Measurements from ENCODE around the gene LRP5.

Gene LRP5

DNA sequence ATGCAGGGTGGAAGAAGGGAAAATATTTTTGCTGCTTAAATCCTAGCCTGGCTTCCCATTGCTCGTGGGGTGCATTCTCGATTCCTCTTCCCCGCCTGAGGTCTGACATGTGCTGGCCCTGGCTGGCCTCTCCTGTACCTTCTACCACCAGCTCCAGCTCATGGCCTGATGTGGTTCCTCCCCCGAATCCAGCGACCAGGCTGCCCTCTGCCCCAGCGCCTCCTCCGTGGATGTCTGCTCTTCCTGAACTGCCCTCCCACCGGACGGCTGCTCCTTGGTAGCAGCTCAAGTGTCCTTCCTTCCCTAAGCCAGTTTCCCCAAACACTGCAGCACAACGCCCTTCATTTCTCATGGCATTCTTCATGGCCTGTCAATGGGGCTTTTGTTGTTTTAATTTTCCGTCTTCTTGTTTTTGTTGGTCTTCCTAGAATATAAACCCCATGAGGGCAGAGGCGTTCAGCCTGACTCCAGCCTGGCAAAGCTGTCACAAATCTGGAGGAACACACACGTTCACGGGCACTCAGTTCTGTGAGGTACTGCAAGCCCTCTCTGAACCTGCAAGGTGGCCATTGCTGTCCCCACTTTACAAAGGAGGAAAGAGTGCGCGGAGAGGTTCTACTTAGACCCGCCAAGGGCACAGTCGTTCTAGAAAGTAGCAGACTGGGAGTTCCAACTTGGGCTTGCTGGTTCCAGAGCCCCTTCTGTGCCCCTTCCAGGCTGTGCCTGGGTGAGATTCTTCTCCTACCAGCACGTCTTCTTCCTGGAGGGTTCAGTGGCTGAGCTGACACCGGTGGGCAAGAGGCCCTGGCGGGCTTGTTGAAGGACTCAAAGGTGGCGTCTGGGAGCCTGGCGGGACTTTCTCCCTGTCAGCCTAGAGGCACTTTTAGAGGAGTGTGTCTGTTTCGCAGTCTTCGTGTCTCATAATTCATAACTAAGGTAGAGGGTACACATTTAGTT lies 953 bp upstream of the LRP5 start:
- DNase-seq, result no peak

DNA sequence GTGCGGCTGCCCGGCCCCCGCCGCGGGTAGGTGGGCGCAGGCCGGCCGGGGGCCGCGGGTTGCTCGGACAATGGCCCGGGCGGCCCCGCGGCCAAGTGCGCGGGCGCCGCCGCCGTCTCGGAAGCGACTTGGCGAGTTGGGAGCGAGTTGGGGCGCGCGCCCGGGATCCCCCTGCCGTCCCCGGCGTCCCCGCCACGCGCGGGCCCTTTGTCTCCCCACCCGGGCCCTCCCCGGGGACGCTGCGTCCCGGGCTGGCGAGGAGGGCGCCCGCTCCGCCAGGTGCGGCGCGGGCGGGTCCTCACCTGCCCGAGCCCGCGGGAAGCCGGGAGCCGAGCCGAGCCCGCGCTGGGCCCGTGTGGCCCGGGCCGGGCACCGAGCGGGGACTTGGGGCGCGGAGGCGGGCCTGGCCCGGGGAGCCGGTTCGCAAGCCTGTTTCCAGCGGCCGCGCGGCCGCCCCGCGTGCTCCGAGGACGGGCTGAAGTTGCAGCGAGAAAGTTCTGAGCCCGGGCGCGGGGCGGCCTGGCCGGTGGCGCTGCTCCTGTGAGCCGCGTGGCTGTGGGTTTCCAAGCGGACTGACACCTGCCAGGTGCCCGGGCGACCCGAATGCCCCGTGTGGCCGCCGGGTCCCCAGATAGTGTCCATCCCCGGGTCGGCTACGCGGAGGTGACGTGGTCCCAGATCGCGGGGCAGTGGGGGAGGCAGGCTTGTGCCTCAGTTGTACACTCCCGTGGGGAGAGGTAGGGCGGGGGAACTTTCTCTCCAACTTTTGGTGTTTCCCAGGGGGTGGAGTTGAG lies 586 bp downstream of the LRP5 start:
- no peak for DNase-seq

DNA sequence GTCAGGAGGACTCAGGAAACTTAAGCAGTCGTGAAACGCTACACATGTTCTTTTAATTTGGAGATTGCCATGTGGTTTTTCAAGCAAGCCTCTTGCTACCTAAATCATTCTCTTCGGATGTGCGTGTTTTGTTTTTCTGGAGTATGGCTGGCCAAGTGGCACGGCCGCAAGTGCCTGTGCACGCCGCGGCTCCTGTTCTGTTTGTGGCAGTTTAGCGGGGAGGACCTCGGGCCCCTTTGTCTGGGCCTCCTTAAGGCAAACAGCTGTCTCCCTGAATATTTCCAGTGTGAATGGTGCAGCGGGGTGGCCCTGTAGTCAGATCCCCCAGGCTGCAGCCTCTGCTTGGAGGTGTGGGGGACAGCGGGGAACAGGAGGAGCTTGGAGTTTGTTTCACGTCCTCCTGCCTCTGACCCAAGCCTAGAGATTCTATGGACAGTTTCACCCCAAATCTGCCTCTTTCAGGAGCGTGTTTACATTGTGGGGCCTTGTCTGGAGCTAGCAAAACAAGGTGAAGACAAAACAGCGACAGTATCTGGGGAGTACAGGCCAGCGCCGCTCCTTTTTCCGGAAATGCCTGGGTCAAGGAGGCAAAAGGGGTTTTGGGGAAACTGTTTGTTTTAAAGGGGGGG lies 1.3 kb downstream of the LRP5 start:
- DNase-seq, result no peak

DNA sequence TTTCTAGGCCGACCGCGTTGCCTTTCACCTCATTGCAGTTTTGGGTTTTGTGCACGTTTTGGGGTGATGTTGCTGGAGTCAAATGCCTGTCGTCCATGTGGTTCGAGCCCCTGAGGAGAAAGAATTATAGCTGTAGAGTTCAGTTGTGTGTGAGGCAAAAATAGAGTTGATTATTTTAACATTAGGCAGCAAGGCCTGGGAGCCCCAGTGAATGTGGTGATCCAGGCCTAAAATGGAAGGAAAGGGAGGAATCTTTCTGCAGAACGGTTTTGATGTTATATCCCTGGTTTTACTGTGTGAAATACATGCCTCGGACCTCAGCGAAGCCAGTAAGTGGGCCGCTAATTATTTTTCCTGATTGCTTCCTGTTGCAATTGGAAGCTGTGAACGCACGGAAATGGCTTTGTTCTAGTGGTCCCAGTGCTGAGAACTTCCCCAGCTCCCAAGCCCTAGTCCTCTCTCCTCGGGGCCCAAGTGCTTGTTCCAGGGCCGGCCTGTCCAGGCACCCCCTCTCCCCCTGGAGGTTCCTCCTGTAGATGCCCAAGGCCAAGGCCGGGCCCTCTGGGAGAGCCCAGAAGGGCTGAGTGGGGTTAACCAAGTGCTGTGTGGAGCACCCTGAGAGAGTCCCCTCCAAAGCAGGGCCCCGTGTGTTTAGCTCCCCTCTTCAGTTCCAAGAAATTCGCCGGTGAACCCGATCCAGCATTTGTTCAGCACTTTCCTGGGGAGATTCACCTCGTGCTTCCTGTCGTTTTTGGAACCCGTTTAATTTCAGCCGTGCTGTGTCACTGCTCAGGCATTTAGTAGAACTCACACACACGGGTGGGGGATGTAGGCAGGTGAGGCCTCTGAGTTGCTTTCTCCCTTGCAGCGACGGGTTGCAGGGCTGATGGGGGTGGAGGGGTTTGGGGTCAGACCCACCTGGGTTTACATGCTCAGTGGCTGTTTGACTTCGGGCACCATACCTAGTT lies 2.1 kb downstream of the LRP5 start:
- DNase-seq, result no peak

DNA sequence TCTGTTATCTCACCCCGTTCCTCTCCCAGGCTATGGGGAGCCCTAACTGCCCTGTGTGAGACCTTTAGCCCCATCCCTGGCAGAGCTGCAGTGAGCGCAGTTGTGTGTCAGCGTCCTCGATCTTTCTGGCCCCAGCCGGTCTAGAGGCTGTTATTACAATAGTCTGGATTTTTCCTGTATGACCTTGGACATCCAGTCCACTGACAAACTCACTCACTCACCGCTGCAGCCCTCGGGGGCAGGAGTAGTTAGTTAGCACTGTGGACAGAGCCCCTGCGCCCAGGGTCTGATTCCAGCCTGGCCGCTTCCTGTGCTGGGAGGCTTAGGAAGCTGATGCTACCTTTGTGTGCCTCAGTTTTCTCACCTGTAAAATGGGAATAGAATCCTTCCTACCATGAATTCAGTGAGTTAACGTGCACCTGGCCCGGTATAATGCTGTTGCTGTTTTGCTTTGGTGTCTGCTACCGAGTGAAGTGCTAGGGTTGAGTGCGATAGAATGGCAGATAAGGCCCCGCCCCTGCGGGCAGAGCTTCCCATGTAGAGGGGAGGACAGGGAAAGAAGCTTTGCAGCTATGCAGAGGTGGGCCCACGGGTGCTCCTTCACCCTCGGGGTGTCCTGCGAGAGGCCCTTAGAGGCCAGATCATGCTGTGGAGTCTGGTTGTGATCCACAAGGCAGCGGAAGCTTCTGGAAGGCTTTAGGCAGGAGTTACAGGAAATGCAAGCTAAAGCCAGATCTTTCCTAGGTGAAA lies 3.0 kb downstream of the LRP5 start:
- DNase-seq, result no peak

DNA sequence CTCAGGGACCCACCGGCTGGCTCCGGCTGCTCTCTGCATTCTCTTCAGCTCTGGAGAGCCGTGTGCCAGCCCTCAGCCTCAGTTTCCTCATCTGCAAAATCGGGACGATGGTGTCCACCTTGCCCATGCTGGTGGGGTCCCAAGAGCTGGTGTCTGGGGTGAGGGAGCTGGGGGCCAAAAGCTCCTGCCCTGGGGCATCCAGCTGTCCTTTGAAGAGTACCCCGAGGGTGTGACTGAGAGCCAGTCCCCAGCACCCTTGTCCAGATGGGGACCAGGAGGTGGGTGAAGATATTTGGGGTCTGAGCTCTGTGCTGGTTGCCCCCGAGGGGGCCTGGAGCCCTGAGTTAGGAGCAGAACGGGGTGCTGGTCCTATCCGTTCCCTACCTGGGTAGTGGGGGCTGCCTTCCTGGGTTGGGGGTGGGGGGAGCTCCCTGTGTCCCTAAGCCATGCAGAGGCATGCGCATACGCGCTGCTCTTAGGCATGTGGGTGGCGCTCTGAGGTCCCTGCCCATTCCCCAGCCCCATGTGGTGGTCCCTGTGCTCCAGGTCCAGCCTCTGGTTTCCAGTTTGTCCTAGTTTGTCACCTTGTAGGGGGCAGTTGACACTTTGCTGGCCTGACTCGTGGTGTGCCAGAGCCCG lies 4.9 kb downstream of the LRP5 start:
- DNase-seq, result no peak

DNA sequence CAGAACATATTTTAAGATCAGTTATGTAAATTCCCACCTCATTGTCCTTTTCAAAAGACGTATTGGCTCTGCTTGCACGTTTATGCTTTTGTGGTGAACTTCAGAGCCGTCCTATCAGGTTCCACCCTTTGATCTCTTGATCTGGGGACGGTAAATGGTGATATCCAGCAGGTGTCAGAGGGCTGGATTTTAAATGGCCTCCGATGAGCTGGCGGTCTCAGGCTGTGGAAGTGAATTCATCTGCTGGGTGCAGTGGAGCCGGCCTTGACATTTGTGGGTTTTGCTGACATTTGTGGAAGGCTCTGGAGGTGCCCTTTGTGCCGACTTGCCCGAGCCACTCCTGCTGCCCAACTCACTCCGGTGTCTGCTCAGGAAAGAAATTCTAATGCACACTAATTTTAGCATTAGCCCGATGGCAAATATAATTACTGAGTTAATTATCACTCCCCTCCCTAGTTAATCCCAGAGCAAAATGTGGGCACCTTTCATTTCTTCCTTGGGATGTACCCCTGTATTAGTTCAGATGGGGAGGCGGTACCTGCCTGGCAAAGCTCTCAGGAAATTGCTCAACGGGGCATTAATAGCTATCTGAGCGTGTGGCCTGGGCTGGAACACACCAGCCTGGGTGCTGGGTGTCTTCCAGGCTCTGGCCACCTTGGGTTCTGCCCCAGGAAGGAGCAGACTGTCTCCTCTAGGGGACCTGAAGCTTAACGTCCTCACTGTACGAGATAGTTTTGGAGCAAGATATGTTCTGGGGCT lies 9.1 kb downstream of the LRP5 start:
- no peak for DNase-seq

DNA sequence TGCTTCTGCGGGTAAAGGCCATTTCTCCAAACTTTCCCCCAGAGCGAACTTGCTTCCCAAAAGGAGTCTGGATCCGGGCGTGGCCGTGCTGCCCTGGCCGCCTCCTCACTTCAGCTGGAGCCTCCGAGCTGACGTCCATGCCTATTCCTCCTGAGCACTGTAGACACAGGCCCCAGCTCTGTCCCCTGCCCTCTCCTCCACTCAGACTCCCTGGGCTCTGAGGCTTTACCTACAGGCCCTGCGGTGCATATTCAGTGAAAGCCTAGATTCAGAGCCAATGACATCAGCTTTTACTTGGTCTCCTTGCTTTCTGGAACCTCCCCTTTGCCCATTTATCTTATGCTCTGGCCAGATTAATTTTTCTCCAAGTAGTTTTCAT lies 9.7 kb downstream of the LRP5 start:
- no peak for DNase-seq

DNA sequence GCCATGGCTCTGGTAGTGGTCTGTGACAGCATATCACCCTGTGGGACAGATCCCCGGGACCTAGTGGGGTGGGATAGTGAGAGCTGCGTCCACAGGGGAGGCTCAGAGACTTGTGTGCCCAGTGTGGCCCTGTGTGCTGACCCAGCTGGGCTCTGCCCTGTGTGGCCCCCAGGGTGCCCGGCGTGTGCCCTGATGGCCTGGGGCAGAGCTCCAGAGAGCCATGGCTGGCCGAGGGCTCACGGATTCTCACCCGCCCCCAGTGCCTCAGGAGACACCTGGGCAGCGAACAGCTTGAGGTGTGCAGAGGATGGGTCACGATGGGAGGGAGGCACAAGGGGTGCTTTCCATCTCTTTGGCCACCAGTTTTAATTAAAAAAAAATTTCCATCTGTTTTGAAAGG lies 11.8 kb downstream of the LRP5 start:
- DNase-seq, result no peak

DNA sequence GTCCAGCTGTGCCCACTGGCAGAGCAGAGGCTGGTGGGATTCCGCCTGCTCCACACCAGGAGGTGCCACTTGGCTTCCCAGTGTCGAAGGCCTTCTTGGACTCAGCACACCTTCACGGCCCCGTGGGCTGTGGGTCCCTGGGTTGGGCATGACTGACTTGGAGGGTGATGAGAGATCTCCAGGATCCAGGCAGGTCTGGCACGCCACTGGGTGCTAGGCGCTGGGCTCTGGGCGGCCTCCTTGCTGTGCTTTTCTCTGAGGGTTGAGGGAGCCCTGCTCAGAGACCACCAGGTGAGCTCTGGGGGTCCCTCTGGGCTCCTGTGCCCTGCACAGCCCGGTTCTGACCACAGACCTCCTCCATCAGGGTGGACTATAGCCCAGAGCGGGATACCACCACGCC lies 12.3 kb downstream of the LRP5 start:
- no peak for DNase-seq

DNA sequence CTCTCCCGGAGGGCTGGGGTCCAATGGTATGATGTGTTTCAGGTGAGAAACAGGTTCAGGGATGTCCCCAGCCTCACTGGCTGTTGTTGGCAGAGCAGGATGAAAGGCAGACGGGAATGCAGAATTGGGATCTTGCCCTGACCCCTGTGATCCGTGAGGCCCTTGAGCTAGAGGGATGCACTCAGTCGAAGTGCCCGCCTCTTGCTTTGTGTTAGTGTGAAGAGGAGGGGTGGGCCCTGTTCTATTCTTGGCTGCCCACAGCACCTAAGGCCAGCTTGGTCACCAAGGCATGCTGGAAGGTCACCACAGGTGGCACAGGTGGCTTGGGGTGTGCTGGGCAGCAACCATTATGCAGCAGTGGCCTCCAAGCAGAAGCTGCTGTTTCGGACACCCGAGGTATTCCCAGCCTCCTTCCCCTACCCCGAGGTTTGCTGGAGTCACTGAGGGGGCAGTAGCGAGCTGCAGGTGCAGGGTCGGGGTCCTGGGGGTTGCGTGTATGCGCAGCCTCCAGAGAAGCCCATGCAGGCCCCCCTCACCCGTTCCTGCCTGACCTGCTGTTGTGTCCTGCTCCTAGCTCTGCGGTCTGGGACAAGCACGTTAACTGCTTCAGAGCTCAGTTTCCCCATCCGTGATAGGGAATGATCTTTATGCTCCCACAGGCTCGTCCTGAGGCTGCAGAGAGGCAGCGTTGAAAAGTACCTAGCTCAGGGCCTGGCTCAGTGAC lies 13.0 kb downstream of the LRP5 start:
- DNase-seq, result no peak

DNA sequence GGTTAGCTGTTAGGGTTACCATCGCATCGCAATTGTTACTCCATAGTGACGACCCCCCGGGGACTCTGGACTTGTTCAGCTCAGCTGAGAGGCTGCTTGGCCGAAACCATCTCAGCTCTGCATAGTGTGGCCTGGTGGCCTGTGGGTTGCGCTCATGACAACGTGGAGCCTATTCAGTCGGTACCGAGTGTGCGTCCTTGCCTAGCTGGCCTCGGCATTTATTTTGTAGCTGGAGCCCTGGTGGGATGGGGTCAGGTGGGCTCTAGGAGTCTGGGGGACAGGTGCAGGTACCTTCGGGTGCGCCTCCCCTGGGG lies 13.5 kb downstream of the LRP5 start:
- DNase-seq, result no peak

DNA sequence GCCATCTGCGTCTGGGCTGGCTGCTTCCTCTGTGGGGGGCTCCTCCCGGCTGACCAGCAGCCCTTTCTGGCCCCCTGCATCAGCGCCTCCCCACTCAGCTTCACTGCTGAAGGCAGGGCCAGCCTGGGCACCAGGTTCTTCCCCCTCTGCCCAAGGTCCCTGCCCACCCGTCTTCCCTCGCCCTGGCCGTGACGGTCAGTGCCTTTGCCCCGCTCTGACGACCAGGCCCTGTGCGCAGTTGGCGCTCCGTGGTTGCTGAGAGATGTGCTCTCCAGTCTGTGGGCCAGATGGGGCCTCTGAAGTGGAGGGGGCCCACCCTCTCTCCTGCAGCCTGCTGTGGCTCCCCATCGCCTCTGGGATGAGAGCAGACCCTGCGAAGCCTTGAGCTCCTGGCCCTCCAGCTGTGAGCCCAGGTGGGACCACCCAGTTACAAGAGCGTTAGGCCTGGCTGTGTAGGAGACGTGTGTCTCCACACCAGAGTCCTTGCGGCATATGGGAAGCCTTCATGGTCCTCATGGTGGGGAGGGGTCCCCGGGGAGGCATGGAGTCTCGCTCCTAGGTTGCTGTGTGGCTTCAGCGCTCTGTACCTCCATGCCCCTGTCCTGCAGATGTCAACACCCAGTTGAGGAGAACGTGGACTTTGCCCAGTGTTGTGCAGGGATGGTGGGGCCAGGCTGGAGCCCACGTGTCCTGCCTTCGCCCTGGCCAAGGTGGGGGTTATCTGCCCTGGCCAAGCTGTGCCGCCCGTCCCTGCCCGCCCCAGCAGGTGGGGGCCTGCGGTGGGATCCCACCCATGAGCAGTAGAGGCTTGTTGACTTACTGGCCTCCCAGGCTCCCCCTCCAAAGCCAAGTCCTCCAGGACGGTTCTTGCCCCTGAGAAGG lies 14.2 kb downstream of the LRP5 start:
- DNase-seq, result no peak

DNA sequence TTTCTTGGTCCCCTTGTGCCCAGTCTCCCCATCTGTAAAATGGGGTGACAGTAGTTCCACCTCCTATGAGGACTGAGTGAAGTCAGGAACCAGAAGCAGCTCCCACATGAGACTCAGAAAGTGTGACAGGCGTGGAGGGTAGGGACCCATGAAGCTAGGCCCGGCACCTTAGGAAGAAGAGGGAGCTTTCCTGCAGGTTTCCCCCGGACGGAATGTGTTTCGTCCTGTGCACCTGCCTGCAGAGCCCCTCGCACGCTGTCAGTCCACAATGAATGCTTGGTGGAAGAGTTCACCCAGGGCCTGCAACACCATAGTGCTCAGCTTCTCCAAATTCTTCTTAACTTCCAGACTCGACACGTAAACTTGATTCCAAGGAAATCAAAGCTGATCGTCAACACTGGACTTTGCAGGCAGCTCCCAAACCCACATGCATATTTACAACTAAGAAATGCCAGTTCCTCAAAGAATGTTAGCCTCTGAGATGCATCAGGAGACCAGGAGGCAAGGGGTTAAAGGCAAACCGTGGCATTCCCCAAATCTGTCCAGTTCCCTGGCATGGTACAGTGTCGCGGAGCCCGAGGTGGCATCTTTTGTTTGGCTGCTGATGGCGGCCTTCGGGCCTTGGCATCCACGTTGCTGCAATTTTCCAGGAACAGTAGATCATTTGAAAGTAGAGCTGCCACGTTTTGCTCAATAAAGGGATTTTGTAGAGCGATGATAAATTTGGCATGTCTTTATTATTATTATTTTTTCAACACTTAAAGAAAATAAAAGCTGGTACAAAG lies 15.4 kb downstream of the LRP5 start:
- no peak for DNase-seq

DNA sequence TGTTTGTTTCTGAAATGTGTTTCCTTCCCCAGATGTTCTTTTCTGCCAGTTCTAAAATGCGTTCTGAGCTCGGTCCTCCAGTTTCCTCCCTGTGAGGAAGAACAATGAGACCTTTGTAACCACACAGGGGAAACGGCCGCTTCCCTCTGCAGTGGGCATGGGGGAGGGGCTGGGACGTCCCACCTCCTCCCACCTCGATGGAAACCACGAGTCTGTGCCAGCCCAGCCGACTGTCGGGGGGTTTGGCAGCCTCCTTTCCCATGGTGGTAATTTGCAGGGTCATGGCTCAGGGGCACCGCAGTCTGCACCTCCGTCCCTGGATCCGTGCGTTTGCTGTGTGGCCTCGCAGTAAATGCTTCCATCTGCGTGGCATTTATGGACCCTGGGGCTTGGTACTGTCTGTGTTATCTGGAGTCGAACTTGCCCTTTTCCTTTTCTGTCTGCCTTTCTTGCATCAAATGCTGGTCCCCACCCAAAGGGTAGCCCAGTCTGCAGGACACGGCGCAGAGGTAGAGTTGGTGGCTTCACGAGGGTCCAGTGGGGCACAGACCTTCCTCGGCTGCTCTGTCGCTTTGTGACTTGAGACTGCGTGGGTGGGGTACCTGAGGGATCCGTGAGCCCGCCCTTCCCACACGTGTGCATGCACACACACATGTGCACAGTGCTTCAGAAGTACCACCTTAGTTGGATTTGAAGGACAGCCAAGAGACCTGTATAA lies 16.1 kb downstream of the LRP5 start:
- no peak for DNase-seq

DNA sequence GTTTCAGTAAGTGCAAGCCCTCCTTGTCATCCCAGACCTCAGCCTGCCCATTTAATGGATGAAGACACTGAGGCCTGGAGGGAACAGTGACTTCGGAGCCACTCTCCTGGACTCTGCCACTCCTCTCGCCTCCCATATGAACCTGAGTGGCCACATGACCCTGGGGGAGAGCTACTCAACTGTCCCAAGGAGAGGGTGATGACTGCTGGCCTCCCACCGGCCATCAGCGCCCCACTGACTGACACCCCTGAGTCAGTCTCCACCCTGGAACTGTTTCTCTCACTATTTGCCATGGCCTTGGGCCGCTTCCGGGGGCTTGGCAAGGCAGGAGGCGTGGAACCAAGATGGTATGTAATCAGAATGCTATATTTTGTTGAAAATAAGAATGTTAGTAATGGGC lies 17.1 kb downstream of the LRP5 start:
- no peak for DNase-seq

DNA sequence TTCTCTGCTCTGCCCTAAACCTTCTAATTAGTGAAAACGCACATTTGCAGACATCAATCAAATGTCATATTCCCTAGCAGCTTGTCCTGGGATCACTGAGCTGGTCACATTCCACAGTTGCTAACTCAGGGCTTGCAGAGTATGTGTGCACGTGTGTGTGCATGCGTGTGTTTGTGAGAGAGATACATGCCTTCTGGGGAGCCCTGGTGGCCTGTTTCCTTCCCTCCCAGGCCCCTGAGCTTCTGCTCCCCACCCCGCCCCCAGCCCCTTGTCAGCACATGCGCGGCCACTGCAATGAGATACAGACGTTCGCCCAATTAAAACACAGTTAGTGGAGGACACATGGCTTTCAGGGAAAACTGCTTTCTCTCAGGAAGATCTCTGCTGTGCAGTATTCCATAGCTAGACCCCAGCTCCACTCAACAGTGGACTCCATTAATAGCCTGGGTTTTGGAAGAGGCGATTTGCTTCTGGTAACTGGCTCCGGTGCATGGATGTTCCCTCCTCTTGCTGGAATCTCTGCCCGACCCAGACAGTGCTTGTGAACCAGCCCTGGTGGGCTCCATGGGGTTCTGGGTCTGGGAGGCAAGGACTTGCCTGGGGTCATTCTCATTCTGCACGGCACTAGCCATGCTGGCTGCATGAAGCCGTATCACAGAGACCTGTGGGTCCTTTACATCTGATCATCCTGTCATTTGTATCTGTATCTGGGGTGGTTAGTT lies 17.7 kb downstream of the LRP5 start:
- DNase-seq, result no peak
